ENCODE measurements around the gene BPIFB1.
A peak's percentile ranks its signal among the peaks of the same experiment; 100 is the strongest.

DNA sequence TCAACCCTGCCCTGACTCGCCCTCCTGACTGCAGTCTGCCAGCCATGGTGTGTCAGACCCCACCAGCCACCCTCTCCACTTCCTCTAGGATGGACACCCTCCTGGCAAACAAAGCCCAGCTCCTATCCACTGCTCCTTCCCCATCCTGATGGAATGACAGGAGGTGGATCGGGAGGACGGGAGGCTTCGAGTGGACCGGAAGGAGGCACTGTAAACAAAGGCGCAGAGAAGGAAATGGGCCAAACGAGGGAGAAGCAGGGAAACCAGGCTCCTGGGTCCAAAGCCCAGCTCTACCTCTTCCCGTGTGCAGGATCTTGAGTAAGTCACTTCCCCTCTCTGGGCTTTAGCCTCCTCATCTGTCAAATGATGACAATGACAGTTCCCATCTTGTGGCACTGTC, 40.2 kb downstream of the BPIFB1 start:
- TF ChIP-seq, protein P1, sequence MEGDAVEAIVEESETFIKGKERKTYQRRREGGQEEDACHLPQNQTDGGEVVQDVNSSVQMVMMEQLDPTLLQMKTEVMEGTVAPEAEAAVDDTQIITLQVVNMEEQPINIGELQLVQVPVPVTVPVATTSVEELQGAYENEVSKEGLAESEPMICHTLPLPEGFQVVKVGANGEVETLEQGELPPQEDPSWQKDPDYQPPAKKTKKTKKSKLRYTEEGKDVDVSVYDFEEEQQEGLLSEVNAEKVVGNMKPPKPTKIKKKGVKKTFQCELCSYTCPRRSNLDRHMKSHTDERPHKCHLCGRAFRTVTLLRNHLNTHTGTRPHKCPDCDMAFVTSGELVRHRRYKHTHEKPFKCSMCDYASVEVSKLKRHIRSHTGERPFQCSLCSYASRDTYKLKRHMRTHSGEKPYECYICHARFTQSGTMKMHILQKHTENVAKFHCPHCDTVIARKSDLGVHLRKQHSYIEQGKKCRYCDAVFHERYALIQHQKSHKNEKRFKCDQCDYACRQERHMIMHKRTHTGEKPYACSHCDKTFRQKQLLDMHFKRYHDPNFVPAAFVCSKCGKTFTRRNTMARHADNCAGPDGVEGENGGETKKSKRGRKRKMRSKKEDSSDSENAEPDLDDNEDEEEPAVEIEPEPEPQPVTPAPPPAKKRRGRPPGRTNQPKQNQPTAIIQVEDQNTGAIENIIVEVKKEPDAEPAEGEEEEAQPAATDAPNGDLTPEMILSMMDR (CRISPR knock-in tag; IDR thresholded peaks at IDR 0.05), result peak; percentile 57
- TF ChIP-seq REL (CRISPR knock-in tag; conservative IDR thresholded peaks at IDR 0.05) (no peak), ZNF644 (CRISPR knock-in tag; IDR thresholded peaks at IDR 0.05; ENCODE audit: low read depth) (no peak), HCFC1 (IDR thresholded peaks at IDR 0.05; ENCODE audit: low read depth, low read length) (no peak), POLR2A (IDR thresholded peaks at IDR 0.05; ENCODE audit: insufficient read depth in 1 of 2, low read depth in 2 of 2, low read length in 2 of 2) (no peak)
- TF ChIP-seq, protein P2, sequence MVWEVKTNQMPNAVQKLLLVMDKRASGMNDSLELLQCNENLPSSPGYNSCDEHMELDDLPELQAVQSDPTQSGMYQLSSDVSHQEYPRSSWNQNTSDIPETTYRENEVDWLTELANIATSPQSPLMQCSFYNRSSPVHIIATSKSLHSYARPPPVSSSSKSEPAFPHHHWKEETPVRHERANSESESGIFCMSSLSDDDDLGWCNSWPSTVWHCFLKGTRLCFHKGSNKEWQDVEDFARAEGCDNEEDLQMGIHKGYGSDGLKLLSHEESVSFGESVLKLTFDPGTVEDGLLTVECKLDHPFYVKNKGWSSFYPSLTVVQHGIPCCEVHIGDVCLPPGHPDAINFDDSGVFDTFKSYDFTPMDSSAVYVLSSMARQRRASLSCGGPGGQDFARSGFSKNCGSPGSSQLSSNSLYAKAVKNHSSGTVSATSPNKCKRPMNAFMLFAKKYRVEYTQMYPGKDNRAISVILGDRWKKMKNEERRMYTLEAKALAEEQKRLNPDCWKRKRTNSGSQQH (CRISPR knock-in tag; IDR thresholded peaks at IDR 0.05; ENCODE audit: low read depth), result no peak

All from HepG2 (cell line).